Skeletal muscle satellite cell (primary cell): Measurements from ENCODE around the gene KIRREL1.

Experiments used
- H3K27me3 ChIP-seq: 2 replicates; pipeline ENCODE4 v1.7.0; 2013; ENCODE audit warnings: low read length; ENCODE audit not compliant: control insufficient read depth, insufficient read depth
- H3K36me3 ChIP-seq: 2 replicates; pipeline ENCODE4 v1.7.0; 2013; ENCODE audit warnings: mild to moderate bottlenecking, control low read depth, low read length; ENCODE audit not compliant: insufficient read depth
- H3K4me1 ChIP-seq: 2 replicates; pipeline ENCODE4 v1.7.0; 2013; ENCODE audit warnings: low read length; ENCODE audit not compliant: control insufficient read depth, insufficient read depth
- H3K4me2 ChIP-seq: 2 replicates; pipeline ENCODE4 v1.7.0; 2013; ENCODE audit warnings: mild to moderate bottlenecking, low read length
- H3K4me3 ChIP-seq: 2 replicates; pipeline ENCODE4 v1.7.0; 2013; ENCODE audit warnings: low read length
- H3K9ac ChIP-seq: 2 replicates; pipeline ENCODE4 v1.7.0; 2013; ENCODE audit warnings: mild to moderate bottlenecking, low read depth, low read length, moderate library complexity
- H3K9me3 ChIP-seq: replicated peaks from 2 replicates; pipeline ENCODE4 v1.7.0; 2013; ENCODE audit warnings: mild to moderate bottlenecking, control low read depth, low read length

The KIRREL1 gene

DNA sequence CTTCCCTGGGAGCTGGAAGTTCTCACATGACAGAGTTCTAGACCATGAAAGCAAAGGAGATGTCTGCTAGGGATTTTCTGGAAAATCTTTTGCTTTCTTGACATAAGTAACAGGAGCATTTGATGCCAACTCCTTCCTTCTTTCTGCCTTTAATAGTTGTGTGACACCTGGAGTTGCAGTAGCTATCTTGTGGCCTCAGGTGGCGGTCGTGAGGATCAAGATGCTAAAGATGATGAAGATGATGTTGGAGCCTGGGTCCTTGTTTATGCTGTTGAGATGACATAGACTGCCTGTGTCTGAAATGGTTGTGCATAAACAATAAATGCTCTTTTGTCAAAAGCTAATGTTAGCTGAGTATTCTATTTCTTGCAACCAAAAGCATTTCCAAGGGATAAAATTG, 32.7 kb upstream of the KIRREL1 start:
- Histone ChIP-seq H3K9ac (no peak overlapping the region), H3K36me3 (no peaks in the 10 kb centered on the region), H3K4me2 (no peak overlapping the region), H3K4me3 (no peak overlapping the region), H3K9me3 (no peaks in the 10 kb centered on the region), H3K27me3 (peaks cover 48% of the 10 kb centered on the region), H3K4me1 (peaks cover 10% of the 10 kb centered on the region)

- Histone ChIP-seq H3K4me2 (peak overlapping the region; percentile 40), H3K27me3 (peaks cover 40% of the 10 kb centered on the region), H3K4me1 (peaks cover 15% of the 10 kb centered on the region), H3K9me3 (no peaks in the 10 kb centered on the region), H3K36me3 (no peaks in the 10 kb centered on the region), H3K9ac (no peak overlapping the region), H3K4me3 (no peak overlapping the region)
These were observed 31.4 kb upstream of the KIRREL1 start for GRCh38 chr1:157961805-157962762.

GRCh38 chr1:157963713-157964112, 29.7 kb upstream of the KIRREL1 start:
- Histone ChIP-seq H3K36me3 (no peaks in the 10 kb centered on the region), H3K27me3 (peaks cover 23% of the 10 kb centered on the region), H3K4me3 (no peak overlapping the region), H3K9ac (no peak overlapping the region), H3K9me3 (no peaks in the 10 kb centered on the region), H3K4me2 (no peak overlapping the region), H3K4me1 (peaks cover 24% of the 10 kb centered on the region)

GRCh38 chr1:157965584-157965983, 27.9 kb upstream of the KIRREL1 start:
- H3K4me3 ChIP-seq = no peak overlapping the region

DNA sequence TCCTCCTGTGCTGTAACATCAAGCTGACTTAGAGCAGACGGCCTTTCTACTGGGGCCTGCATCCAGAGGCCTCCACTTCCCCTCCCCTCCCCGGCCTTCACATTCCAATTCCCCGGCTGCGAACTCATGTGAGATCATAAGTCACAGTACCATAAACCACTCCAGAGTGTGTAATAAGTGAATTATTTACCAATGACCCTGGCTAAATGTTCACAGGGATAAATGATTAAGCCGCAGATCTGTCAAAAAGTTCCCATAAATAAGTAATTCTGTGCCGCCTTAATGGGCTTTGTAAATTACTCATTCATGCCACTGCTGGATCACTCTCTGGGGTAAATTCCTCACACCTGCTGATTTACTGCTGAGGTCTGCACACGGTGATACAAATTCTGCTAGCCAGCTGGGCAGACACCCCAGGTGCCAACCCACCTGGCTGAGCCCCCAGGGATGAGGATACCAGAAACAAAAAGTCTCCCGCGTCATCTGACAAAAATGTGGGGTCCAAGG, 27.4 kb upstream of the KIRREL1 start:
- H3K9ac ChIP-seq = peak overlapping the region; percentile 8
- no peaks in the 10 kb centered on the region for H3K36me3 ChIP-seq
- H3K4me2 ChIP-seq = no peak overlapping the region
- peaks cover 42% of the 10 kb centered on the region for H3K4me1 ChIP-seq
- peaks cover 2% of the 10 kb centered on the region for H3K27me3 ChIP-seq
- no peak overlapping the region for H3K4me3 ChIP-seq
- no peaks in the 10 kb centered on the region for H3K9me3 ChIP-seq

More at GRCh38 chr1:157965584-157965983, 27.9 kb upstream of the KIRREL1 start:
- Histone ChIP-seq H3K4me1 (peaks cover 40% of the 10 kb centered on the region), H3K4me2 (no peak overlapping the region), H3K9me3 (no peaks in the 10 kb centered on the region), H3K36me3 (no peaks in the 10 kb centered on the region), H3K9ac (peak overlapping the region; percentile 8), H3K27me3 (peaks cover 6% of the 10 kb centered on the region)

DNA sequence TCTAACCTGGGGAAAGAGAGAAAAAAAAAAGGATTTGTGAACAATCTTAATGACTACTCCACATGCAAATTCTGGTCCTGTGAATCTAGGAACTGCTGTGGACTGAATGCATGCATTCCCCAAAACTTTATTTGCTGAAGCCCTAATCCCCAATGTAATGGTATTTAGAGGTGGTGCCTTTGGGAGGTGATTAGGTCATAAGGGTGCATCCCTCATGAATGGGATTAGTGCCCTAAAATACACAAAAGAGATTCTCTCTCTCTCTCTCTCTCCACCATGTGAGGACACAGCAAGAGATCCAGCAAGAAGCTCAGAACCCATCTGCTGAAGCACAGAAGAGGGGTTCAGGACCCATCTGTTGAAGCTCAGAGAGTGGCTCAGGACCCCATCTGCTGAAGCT, 26.2 kb upstream of the KIRREL1 start:
- no peaks in the 10 kb centered on the region for H3K9me3 ChIP-seq
- peaks cover 36% of the 10 kb centered on the region for H3K4me1 ChIP-seq
- H3K4me2 ChIP-seq = no peak overlapping the region
- no peak overlapping the region for H3K4me3 ChIP-seq
- no peaks in the 10 kb centered on the region for H3K27me3 ChIP-seq
- no peak overlapping the region for H3K9ac ChIP-seq
- H3K36me3 ChIP-seq = no peaks in the 10 kb centered on the region

GRCh38 chr1:157968508-157968907, 24.9 kb upstream of the KIRREL1 start:
- peak overlapping the region; percentile 46 for H3K9ac ChIP-seq
- H3K4me2 ChIP-seq = peak overlapping the region; percentile 67
- no peaks in the 10 kb centered on the region for H3K27me3 ChIP-seq
- H3K4me3 ChIP-seq = peak overlapping the region; percentile 39
- no peaks in the 10 kb centered on the region for H3K36me3 ChIP-seq
- H3K4me1 ChIP-seq = peaks cover 32% of the 10 kb centered on the region
- H3K9me3 ChIP-seq = no peaks in the 10 kb centered on the region

- Histone ChIP-seq H3K9me3 (no peaks in the 10 kb centered on the region), H3K36me3 (no peaks in the 10 kb centered on the region), H3K4me3 (peak overlapping the region; percentile 39), H3K27me3 (no peaks in the 10 kb centered on the region), H3K4me2 (peak overlapping the region; percentile 67), H3K9ac (peak overlapping the region; percentile 52), H3K4me1 (peaks cover 32% of the 10 kb centered on the region)
These were observed 24.5 kb upstream of the KIRREL1 start for GRCh38 chr1:157968946-157969345.

DNA sequence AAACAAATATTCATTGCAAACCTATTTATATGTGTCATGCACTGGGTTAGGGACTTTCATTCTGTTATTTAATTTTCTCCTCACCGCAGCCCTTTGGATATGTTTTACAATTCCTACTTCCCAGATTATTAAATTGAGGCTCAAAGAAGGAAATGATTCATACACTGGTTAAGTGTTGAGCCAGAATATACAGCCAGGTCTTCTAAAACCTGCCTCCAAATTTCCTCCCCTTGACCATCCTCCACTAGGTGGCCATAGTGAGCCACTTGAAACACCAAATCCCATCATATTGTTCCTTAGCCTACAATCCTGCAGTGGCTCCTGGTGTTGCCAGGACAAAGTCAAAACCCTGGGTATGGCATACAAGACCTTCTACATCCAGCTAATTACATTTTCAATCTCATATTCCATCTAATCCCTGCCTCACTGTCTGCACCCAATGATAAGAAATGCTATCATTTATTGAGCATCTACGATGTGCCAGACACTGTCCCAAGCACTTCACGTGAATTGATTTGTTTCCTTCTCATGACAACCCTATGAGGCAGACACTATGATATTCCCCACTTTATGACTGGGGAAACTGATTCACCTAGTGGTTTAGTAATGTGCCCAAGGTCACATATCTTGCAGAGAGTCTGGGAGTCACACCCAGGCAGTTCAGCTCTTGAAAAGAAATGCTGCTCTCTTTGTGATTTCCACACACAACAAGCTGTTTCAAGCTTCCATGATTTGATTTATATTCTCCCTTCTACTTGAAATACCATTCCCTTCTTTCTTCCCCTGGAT, 23.6 kb upstream of the KIRREL1 start:
- peak overlapping the region; percentile 67 for H3K4me2 ChIP-seq
- no peak overlapping the region for H3K4me3 ChIP-seq
- peaks cover 32% of the 10 kb centered on the region for H3K4me1 ChIP-seq
- H3K36me3 ChIP-seq = no peaks in the 10 kb centered on the region
- no peaks in the 10 kb centered on the region for H3K9me3 ChIP-seq
- peak overlapping the region; percentile 52 for H3K9ac ChIP-seq
- H3K27me3 ChIP-seq = no peaks in the 10 kb centered on the region

DNA sequence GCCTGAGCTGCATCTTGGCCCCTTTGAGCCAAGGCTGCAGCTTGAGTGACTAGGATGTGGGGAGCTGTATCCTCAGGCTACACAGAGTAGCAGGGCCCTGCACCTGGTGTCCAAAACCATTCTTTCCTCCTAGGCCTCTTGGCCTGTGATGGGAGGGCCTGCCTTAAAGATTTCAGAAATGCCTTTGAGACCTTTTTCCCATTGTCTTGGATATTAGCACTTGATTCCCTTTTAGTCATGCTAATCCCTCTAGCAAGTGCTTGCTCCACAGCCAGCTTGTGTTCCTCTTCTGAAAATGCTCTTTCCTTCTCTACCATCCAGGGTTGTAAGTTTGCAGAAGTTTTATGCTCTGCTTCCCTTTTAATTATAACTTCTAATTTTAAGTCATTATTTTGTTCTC, 21.7 kb upstream of the KIRREL1 start:
- peaks cover 3% of the 10 kb centered on the region for H3K27me3 ChIP-seq

GRCh38 chr1:157975228-157975950, 18.1 kb upstream of the KIRREL1 start:
- Histone ChIP-seq H3K36me3 (no peaks in the 10 kb centered on the region), H3K27me3 (peaks cover 3% of the 10 kb centered on the region), H3K4me1 (peaks cover 4% of the 10 kb centered on the region), H3K4me3 (no peak overlapping the region), H3K9ac (no peak overlapping the region), H3K4me2 (no peak overlapping the region), H3K9me3 (no peaks in the 10 kb centered on the region)

More for the DNA sequence above, 21.7 kb upstream of the KIRREL1 start:
- Histone ChIP-seq H3K4me3 (no peak overlapping the region), H3K36me3 (no peaks in the 10 kb centered on the region), H3K4me1 (peaks cover 27% of the 10 kb centered on the region), H3K9me3 (no peaks in the 10 kb centered on the region), H3K4me2 (no peak overlapping the region), H3K9ac (no peak overlapping the region)
